Activated CD4-positive, alpha-beta T cell treated with anti-CD3 and anti-CD28 coated beads for 24 hours (primary cell): ENCODE data around the gene ASTL.
"Not testable (repeated sequence)": the region's sequence is repeated elsewhere in the genome, so short reads cannot be mapped to it uniquely, and the experiment has no call there.

Experiments
- DNase-seq, 2 donors: peaks; one replicate each; pipeline ENCODE4 v3.0.0-alpha.2; 2020; ENCODE audit warnings: low read depth in 2 of 2

The ASTL gene

GRCh38 chr2:96146153-96146880, 8.0 kb upstream of the ASTL start:
- peak; percentile 81 to 82 for DNase-seq

GRCh38 chr2:96145848-96146152, 7.5 kb upstream of the ASTL start:
- no peak for DNase-seq

- peak; percentile 86 to 87 for DNase-seq
Observed at GRCh38 chr2:96145036-96145847, 6.9 kb upstream of the ASTL start, which contains the start of gene DUSP2. TSS of gene DUSP2 (minus strand) at chr2:96145440. CDS start at chr2:96145354, 86 bp downstream.

- peak in 1 of 2 donors; percentile 46 for DNase-seq
Observed at GRCh38 chr2:96144481-96145035, 6.3 kb upstream of the ASTL start.

- no peak for DNase-seq
Observed at GRCh38 chr2:96143848-96144480, 5.7 kb upstream of the ASTL start.

GRCh38 chr2:96143231-96143847, 5.0 kb upstream of the ASTL start:
- peak in 1 of 2 donors; percentile 44 for DNase-seq

GRCh38 chr2:96142217-96143113, 4.2 kb upstream of the ASTL start:
- peak; percentile 68 to 82 for DNase-seq

GRCh38 chr2:96141624-96141967, 3.3 kb upstream of the ASTL start:
- DNase-seq = not testable (repeated sequence)

GRCh38 chr2:96140941-96141623, 2.8 kb upstream of the ASTL start:
- no peak for DNase-seq

GRCh38 chr2:96139181-96139758, 968 bp upstream of the ASTL start:
- DNase-seq = no peak

GRCh38 chr2:96137321-96138178, 752 bp downstream of the ASTL start:
- DNase-seq = no peak

GRCh38 chr2:96136129-96136720, 2.1 kb downstream of the ASTL start:
- no peak for DNase-seq

GRCh38 chr2:96135621-96136020, 2.7 kb downstream of the ASTL start:
- DNase-seq = no peak

- no peak for DNase-seq
Observed at GRCh38 chr2:96135171-96135570, 3.1 kb downstream of the ASTL start.

GRCh38 chr2:96134421-96134820, 3.9 kb downstream of the ASTL start:
- DNase-seq = no peak

- no peak for DNase-seq
Observed at GRCh38 chr2:96131813-96132745, 6.2 kb downstream of the ASTL start.

- no peak for DNase-seq
Observed at GRCh38 chr2:96131152-96131812, 7.0 kb downstream of the ASTL start.
